CD4-positive, alpha-beta T cell treated with Interleukin-17A for 1 hour (primary cell): ENCODE measurements around the gene TMEM208.
A peak's percentile ranks its signal among the peaks of the same experiment; 100 is the strongest.

Experiments
- DNase-seq: peaks from one replicate; pipeline ENCODE4 v3.0.0-alpha.2; 2020

The TMEM208 gene

DNA sequence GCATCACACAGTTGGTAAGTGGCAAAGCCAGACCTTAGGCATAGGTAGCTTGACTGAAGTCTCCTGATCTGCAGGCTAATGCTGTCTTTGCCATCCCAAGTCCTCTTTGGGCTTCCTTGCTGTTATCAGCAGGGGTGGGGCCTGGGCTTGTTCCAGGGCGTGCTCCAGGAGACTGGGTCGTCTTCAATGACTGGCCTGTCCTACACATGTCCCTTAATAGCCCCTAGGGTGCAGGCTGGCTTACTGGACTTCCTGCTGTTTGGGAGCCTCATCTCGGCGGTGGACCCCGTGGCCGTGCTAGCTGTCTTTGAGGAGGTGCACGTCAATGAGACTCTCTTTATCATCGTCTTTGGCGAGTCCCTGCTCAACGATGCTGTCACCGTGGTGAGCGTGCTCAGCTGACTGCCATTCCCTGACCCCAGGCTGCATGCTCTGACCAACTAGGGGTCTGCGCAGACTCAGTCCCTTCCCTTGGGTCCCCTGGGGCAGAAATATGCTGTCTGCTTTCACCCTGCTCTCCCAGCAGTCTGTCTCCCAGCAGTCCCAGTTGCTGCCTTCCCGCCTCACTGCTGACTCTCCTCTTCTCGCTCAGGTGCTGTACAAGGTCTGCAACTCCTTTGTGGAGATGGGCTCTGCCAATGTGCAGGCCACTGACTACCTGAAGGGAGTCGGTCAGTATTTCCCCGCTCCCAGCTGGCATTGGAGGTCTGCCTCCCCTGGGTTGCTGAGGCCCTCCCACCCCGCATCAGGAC, 28.0 kb downstream of the TMEM208 start:
- DNase-seq, result no peak

- no peak for DNase-seq
Observed at GRCh38 chr16:67255553-67256221, 28.8 kb downstream of the TMEM208 start.

- DNase-seq, result no peak
Observed at GRCh38 chr16:67256701-67257230, 29.8 kb downstream of the TMEM208 start.

GRCh38 chr16:67257486-67258160, 30.7 kb downstream of the TMEM208 start:
- DNase-seq, result no peak

GRCh38 chr16:67258161-67258835, 31.4 kb downstream of the TMEM208 start:
- no peak for DNase-seq

- DNase-seq, result no peak
Observed at GRCh38 chr16:67259705-67260104, 32.8 kb downstream of the TMEM208 start.

- peak; percentile 42 for DNase-seq
Observed at GRCh38 chr16:67260426-67261063, 33.6 kb downstream of the TMEM208 start.

- DNase-seq, result no peak
Observed at GRCh38 chr16:67263201-67263600, 36.3 kb downstream of the TMEM208 start.

GRCh38 chr16:67264277-67264676, 37.3 kb downstream of the TMEM208 start:
- no peak for DNase-seq

DNA sequence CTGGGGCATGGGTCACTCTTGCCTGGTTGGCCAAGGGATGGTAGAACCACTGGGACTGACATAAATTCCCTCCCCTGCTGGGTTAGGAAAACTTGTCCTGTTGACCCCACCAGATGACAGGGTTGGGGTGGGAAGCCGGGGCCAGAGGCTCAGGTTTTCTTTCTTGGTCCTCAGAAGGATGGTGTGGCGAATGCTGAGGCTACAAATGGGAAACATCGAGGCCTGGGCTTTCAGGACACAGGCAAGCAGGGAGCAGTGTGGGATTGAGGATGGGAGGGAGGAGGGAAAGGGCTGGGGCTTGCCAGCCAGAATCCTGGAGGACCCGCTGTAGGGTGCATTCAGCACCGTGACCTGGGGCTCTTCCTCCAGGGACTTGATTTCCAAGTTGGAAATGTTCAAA, 37.9 kb downstream of the TMEM208 start:
- DNase-seq, result no peak

GRCh38 chr16:67265834-67266233, 38.9 kb downstream of the TMEM208 start:
- no peak for DNase-seq

GRCh38 chr16:67268136-67268579, 41.2 kb downstream of the TMEM208 start:
- DNase-seq, result no peak

DNA sequence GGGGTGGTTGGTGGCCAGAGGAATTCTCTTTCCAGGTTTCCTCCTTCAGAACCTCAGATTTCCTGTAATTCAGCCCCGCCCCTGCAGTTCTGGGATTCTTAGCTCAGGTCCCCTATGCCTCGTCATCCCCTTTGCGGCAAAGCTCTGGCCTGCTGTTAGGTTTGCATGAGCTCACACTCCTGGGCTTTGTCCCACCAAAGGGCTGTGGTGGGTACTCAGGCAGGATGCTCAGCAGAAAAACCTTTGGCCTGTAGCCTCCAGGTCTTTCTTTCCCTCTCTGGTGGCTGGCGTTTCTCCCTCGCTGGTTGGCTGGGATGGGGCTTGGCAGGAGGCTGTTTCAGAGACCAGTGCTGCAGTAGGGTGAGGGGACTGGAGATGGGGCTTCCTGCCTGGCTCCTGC, 42.8 kb downstream of the TMEM208 start:
- no peak for DNase-seq

DNA sequence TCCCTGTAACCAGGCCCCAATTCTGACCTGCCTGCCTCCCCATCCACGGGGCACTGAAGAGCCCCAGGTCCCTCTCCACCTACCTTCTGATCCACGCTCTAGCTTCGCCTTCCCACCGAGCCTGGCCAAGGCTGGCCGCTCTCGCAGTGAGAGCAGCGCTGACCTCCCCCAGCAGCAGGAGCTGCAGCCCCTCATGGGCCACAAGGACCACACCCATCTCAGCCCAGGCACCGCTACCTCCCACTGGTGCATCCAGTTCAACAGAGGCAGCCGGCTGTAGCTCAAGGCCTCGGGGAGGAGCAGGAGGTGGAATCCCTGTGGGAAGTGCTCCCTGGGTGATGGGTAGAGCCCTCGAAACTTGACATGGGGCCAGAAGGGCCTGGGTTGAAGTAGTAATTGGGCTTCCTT, 44.0 kb downstream of the TMEM208 start:
- DNase-seq, result no peak

DNA sequence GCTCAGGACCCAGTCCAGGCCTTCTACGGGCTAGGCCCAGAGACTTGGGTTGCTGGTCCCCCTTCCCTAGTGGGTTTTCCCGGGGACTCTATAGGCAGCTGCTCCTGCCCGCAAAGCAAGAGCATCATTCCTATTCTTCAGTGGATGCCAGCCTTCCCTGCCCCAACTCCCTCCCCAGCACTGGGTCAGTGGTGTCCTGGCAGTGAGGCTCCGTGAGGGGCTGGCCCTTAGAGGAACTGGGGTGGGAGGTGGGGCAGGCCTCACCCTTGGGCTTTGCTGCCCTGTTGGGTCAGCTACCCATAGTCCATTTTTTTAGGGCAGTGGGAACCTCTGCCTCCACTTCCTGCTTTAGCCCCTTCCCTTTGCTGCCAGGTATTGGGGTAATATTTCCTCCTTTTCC, 44.5 kb downstream of the TMEM208 start:
- DNase-seq, result no peak

DNA sequence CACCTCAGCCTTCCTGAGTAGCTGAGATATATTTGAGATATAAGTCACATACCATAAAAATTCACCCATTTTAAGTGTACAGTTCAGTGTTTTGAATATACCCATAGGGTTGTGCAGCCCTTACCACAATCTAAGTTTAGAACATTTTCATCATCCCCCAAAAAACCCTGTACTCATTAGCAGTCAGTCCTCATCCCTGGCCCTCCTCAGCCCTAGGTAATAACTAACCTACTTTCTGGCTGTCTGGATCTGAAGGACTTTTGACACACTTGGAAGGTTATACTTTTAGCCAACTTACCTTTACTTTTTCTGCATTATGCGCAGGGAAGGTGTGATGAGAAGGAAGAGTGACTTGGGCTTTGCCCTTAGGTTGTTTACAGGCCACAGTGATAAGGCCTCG, 48.4 kb downstream of the TMEM208 start:
- DNase-seq, result no peak

DNA sequence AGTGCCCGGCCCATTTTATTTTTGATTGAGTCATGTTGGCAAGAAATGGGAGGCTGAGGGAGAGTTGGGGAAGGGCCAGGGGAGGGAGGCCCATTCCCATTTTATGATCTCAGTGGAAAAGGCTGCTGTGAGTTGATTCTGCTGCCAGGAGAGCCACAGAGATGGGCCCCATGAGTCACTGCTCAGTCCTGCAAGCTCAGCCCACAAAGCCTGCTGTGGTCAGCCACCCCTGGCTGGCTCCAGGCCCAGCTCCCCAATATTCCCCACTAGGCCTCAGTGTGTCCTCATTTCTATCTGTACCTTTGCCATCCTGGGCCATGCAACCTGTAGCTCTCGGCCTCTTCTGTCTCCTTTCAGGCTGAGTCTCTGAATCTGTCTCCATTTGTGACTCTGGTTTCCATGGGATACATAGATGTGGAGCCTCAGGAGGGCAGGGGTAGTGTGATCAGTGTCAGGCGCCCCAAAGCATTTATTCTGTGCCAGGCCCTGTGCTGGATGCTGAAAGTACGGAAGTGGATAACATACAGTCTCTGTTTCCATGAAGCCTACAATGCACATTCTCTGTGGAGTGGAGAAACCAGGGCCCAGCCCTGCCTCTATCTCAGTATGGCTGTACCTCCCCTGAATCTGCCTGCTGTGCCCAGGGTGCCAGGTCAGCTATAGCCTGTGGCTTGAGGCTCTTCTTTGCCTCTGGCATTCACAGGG, 50.5 kb downstream of the TMEM208 start:
- no peak for DNase-seq

GRCh38 chr16:67277999-67278772, 51.3 kb downstream of the TMEM208 start:
- no peak for DNase-seq
